K562 (cell line): ENCODE data around the gene RECK. TPM values are rescaled to one million over a fixed set of nuclear protein-coding genes. Genes with fewer than 3 reads are reported as not detected.
"Not testable (repeated sequence)": the region's sequence is repeated elsewhere in the genome, so short reads cannot be mapped to it uniquely, and the experiment has no call there.

Experiments used
- ATAC-seq: fragments of 200-7000 bp; cut with Tn5 transposase; 3 replicates; pipeline ENCODE4 v1.9.1; 2020; ENCODE audit warnings: moderate library complexity
- BruUV-seq: library from RNA; stranded (reverse); fragments of 400-500 nt; replicated peaks from 2 replicates; lab custom pipeline; 2021; lab: Mats Ljungman, UMichigan
- CTCF ChIA-PET: fragments of 300-600 bp; formaldehyde crosslinking; extraction: SDS; loops from one replicate; lab custom pipeline; 2021; ENCODE audit warnings: low intra/inter-chr PET ratio; lab: Yijun Ruan, JAX
- POLR2A ChIA-PET: fragments of 300-600, 350-650 bp; sonication (Branson Sonifier 250); formaldehyde crosslinking; extraction: SDS; loops from one replicate; lab custom pipeline; 2021; ENCODE audit warnings: antibody characterized with exemption, inconsistent platforms; lab: Yijun Ruan, JAX
- DNase-seq, 4 experiments: peaks; one replicate each; pipeline versions ENCODE4 v3.0.0 to v3.0.0-alpha.2; 2011 to 2018; ENCODE audit warnings: low spot score in 3 of 4, mixed read lengths in 3 of 4; ENCODE audit errors: extremely low read depth in 1 of 4
- FAIRE-seq: peaks from 2 replicates; lab custom pipeline; 2011; peaks lifted over from hg19 to GRCh38; lab: Jason Lieb, UNC
- H2AFZ ChIP-seq: 2 replicates; pipeline ENCODE4 v1.6.0; 2011; ENCODE audit warnings: low read depth, low read length, control low read depth, inconsistent platforms
- H3K27ac ChIP-seq: fragments of 200-600 bp; 3 replicates; pipeline ENCODE4 v1.8.0; 2011; ENCODE audit warnings: low read depth, mild to moderate bottlenecking, control low read depth, inconsistent platforms, low read length, moderate library complexity, mixed read lengths; ENCODE audit errors: extremely low read depth
- H3K27me3 ChIP-seq, 2 experiments: fragments of 300-600 bp in 1 of 2; 2 replicates in 1 of 2; 3 replicates in 1 of 2; pipeline versions ENCODE4 v1.6.0 to v1.8.0; 2011; ENCODE audit warnings: inconsistent platforms in 2 of 2, low read length in 2 of 2, mild to moderate bottlenecking in 1 of 2, mixed read lengths in 1 of 2, moderate library complexity in 1 of 2; ENCODE audit not compliant: control insufficient read depth in 2 of 2, insufficient read depth in 2 of 2
- H3K36me3 ChIP-seq: fragments of 300-600 bp; 3 replicates; pipeline ENCODE4 v1.8.0; 2011; ENCODE audit warnings: mild to moderate bottlenecking, low read length, inconsistent platforms; ENCODE audit not compliant: control insufficient read depth, insufficient read depth
- H3K4me1 ChIP-seq, 2 experiments: fragments of 200-600 bp in 1 of 2; replicated peaks in 1 of 2; 2 replicates in 1 of 2; 3 replicates in 1 of 2; pipeline versions ENCODE4 v1.5.1 to v1.8.0; 2011; ENCODE audit warnings: inconsistent platforms in 2 of 2, low read length in 2 of 2, mild to moderate bottlenecking in 1 of 2, mixed read lengths in 1 of 2, moderate library complexity in 1 of 2; ENCODE audit not compliant: control insufficient read depth in 2 of 2, insufficient read depth in 2 of 2
- H3K4me2 ChIP-seq: 2 replicates; pipeline ENCODE4 v1.6.1; 2011; ENCODE audit warnings: low read length, control low read depth, inconsistent platforms, mixed read lengths; ENCODE audit not compliant: insufficient read depth
- H3K4me3 ChIP-seq: fragments of 200-600 bp; sonication (generic), shearing (Covaris generic); 2 replicates; pipeline ENCODE4 v1.5.1; 2016; ENCODE audit warnings: control low read depth, inconsistent platforms
- H3K79me2 ChIP-seq: fragments of 200-600 bp; 3 replicates; pipeline ENCODE4 v1.8.0; 2011; ENCODE audit warnings: low read length, inconsistent platforms; ENCODE audit not compliant: control insufficient read depth, insufficient read depth
- H3K9ac ChIP-seq, 2 experiments: 2 replicates each; pipeline versions ENCODE4 v1.6.0 to v1.6.1; 2011; ENCODE audit warnings: low read depth in 2 of 2, low read length in 2 of 2, control low read depth in 1 of 2, inconsistent platforms in 1 of 2, mild to moderate bottlenecking in 1 of 2, mixed read lengths in 1 of 2; ENCODE audit not compliant: insufficient read depth in 1 of 2
- H3K9me1 ChIP-seq: one replicate; pipeline ENCODE4 v1.6.0; 2011; ENCODE audit warnings: inconsistent platforms, mild to moderate bottlenecking, low read length, moderate library complexity; ENCODE audit not compliant: control insufficient read depth, insufficient read depth
- H3K9me3 ChIP-seq: replicated peaks from 2 replicates; pipeline ENCODE4 v1.5.1; 2011; ENCODE audit warnings: low read depth, low read length, inconsistent platforms; ENCODE audit not compliant: control insufficient read depth, insufficient read depth
- H4K20me1 ChIP-seq: replicated peaks from 2 replicates; pipeline ENCODE4 v1.6.1; 2011; ENCODE audit warnings: low read length, inconsistent platforms, mixed read lengths; ENCODE audit not compliant: control insufficient read depth, insufficient read depth
- CHCHD3 ChIP-seq: fragments of 250-450 bp; sonication (Bioruptor Pico); IDR thresholded peaks from 2 replicates; pipeline ENCODE4 v2.1.2; 2022; ENCODE audit warnings: mild to moderate bottlenecking
- DEAF1 ChIP-seq: fragments of 450-650 bp; formaldehyde crosslinking; IDR thresholded peaks from 2 replicates; pipeline ENCODE4 v1.4.0; 2020; ENCODE audit warnings: mild to moderate bottlenecking, moderate library complexity
- EZH2 ChIP-seq: IDR thresholded peaks from 2 replicates; pipeline ENCODE4 v1.6.1; 2012; ENCODE audit warnings: low read depth, mild to moderate bottlenecking, inconsistent platforms, low read length, borderline replicate concordance
- FOXM1 ChIP-seq, 2 experiments: fragments of 450-650 bp in 1 of 2; sonication (generic) in 1 of 2; formaldehyde crosslinking in 1 of 2; IDR thresholded peaks; 2 replicates each; pipeline versions ENCODE4 v1.6.1 to v1.9.0; 2017 to 2022; ENCODE audit warnings: low read depth in 2 of 2, mild to moderate bottlenecking in 2 of 2, missing genetic modification reagents in 1 of 2, moderate library complexity in 1 of 2
- MAFG ChIP-seq: fragments of 450-650 bp; conservative IDR thresholded peaks from 2 replicates; pipeline ENCODE4 v1.6.1; 2016; ENCODE audit warnings: missing genetic modification characterization, missing compliant biosample characterization
- NEUROD1 ChIP-seq: fragments of 150-350 bp; IDR thresholded peaks from 2 replicates; pipeline ENCODE4 v1.6.1; 2014; ENCODE audit warnings: borderline replicate concordance, low read length, low read depth; ENCODE audit not compliant: partially characterized antibody
- RBM15 ChIP-seq: fragments of 200-400 bp; formaldehyde crosslinking; IDR thresholded peaks from 2 replicates; pipeline ENCODE4 v1.6.1; 2018; ENCODE audit warnings: mild to moderate bottlenecking, low read length, moderate library complexity; ENCODE audit not compliant: insufficient read depth
- RBM17 ChIP-seq: fragments of 200-400 bp; formaldehyde crosslinking; IDR thresholded peaks from 2 replicates; pipeline ENCODE4 v1.6.1; 2017; ENCODE audit warnings: low read depth, mild to moderate bottlenecking, low read length, borderline replicate concordance
- ZNF444 ChIP-seq: fragments of 250-450 bp; sonication (Bioruptor Pico); IDR thresholded peaks from 2 replicates; pipeline ENCODE4 v1.4.0; 2020; ENCODE audit warnings: mild to moderate bottlenecking, moderate library complexity
- ZNF584 ChIP-seq: fragments of 200-800 bp; sonication (Bioruptor generic); IDR thresholded peaks from 2 replicates; pipeline ENCODE4 v1.6.1; 2016; ENCODE audit warnings: low read depth, mild to moderate bottlenecking, missing genetic modification characterization, missing compliant biosample characterization
- WGBS: fragments of 100-300 bp; shearing (Covaris generic); methylation state at CpG from one replicate; pipeline ENCODE4 v1.1.6; 2016; ENCODE audit warnings: low coverage, mixed read lengths; ENCODE audit not compliant: insufficient coverage; ENCODE audit errors: missing lambda C conversion rate; 5-methylcytosine and 5-hydroxymethylcytosine counted together
- in situ Hi-C: fragments of 300-500 bp; cut with MboI; formaldehyde crosslinking; loops from 4 replicates; pipeline ENCODE4 v1.15.0; 2018; ENCODE audit warnings: inconsistent platforms, mixed read lengths
- intact Hi-C: fragments of 100-400 bp; cut with micrococcal nuclease; formaldehyde crosslinking; loops from 2 replicates; pipeline ENCODE4 v1.14.2; 2022
- polyA plus RNA-seq, 8 experiments: library from polyadenylated mRNA; depleted of rRNA in 4 of 8; stranded (reverse) in 5 of 8; unstranded in 3 of 8; fragments of >200 nt; fragmentation: Nextera tagmentation in 2 of 8; fragmentation: Illumina TruSeq in 1 of 8; extraction: Ambion mirVana in 2 of 8; extraction: Trizol in 1 of 8; gene quantifications; 2 replicates each; pipeline versions ENCODE4 v1.2.1 to v1.2.3, GENCODE V29; 2011 to 2014; ENCODE audit warnings: inconsistent platforms in 1 of 8, missing spikeins in 1 of 8
- total RNA-seq, 7 experiments: library from RNA; depleted of rRNA in 6 of 7; stranded (reverse); fragments of >200 nt in 6 of 7; fragmentation: Illumina TruSeq in 2 of 7; extraction: Trizol in 2 of 7; gene quantifications; 2 replicates each; pipeline versions ENCODE4 v1.2.1 to v1.2.3, GENCODE V29; 2011 to 2021; ENCODE audit warnings: low replicate concordance in 1 of 7

Gene RECK
- total and polyA plus RNA-seq, 9 of the 15 experiments (the other 6 are each of a cell fraction or from before 2014, with no cell fraction given), result 0.04 to 0.36 (median 0.16) TPM

- Histone ChIP-seq H3K27ac (no peak overlapping the region), H3K4me1 (peaks cover 3 to 6% of the 10 kb centered on the region in 2 experiments; a peak in 4 of 5 replicates), H3K79me2 (no peaks in the 10 kb centered on the region), H3K4me2 (no peak overlapping the region), H3K27me3 (no peaks in the 10 kb centered on the region), H2AFZ (no peak overlapping the region), H3K36me3 (no peaks in the 10 kb centered on the region), H4K20me1 (no peaks in the 10 kb centered on the region), H3K9me1 (no peaks in the 10 kb centered on the region), H3K9me3 (0 out of 2 replicates have a peak, but pooled peaks cover 1% of the 10 kb centered on the region), H3K4me3 (no peak overlapping the region), H3K9ac (no peak overlapping the region)
- WGBS, result 81% methylated on average over 7 of the region's 7 CpGs
- no peak for DNase-seq
- FAIRE-seq, result no peak
- in situ Hi-C loops (no loop called here), intact Hi-C loops (no loop called here)
- ChIA-PET CTCF (no interaction called here), POLR2A (interaction anchor here (0.6 kb wide), 1 partner anchor 686 kb away, joined by 3 read pairs; no protein-coding TSS in a partner anchor)
- no TSS peak for BruUV-seq
- no peak for ATAC-seq
- TF ChIP-seq CHCHD3 (CRISPR knock-in tag), result no peak
- no peak for TF ChIP-seq DEAF1 (CRISPR knock-in tag)
- TF ChIP-seq NEUROD1, result no peak
- TF ChIP-seq RBM15, result no peak
- TF ChIP-seq RBM17, result no peak
- TF ChIP-seq FOXM1 (IDR thresholded peaks at IDR 0.05; ENCODE audit: low read depth), result no peak
- no peak for TF ChIP-seq FOXM1 (CRISPR knock-in tag; IDR thresholded peaks at IDR 0.05; ENCODE audit: low read depth)
- TF ChIP-seq ZNF584 (CRISPR knock-in tag), result no peak
- TF ChIP-seq MAFG, result no peak
- TF ChIP-seq EZH2, result no peak
- no peak for TF ChIP-seq ZNF444 (CRISPR knock-in tag)
Measured at GRCh38 chr9:36158917-36159316, 122.2 kb downstream of the RECK start.

DNA sequence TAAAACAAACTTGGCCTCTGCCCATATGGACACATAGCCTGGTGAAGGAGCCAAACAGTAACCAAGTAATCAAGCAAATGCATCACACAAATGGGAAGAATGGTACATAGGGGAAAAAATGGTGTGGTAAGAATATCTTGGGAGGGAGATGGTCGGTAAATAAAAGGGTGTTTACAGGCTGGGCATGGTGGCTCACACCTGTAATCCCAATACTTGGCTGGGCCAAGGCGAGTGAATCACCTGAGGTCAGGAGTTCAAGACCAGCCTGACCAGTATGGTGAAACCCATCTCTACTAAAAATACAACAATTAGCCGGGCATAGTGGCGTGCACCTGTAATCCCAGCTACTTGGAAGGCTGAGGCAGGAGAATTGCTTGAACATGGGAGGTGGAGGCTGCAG is 122.8 kb downstream of the RECK start:
- 35% methylated on average over 4 of the region's 4 CpGs for WGBS
- H4K20me1 ChIP-seq, in situ Hi-C loops, H3K4me2 ChIP-seq, H3K9ac ChIP-seq, ATAC-seq, H3K27ac ChIP-seq, H3K36me3 ChIP-seq, H3K79me2 ChIP-seq, intact Hi-C loops, H2AFZ ChIP-seq, FAIRE-seq, BruUV-seq, DNase-seq, H3K9me1 ChIP-seq, H3K4me3 ChIP-seq, H3K4me1 ChIP-seq, H3K9me3 ChIP-seq, H3K27me3 ChIP-seq: not testable (repeated sequence)
- ChIA-PET CTCF (interaction anchor here (0.6 kb wide), 1 partner anchor 83 kb away, joined by 3 read pairs; no protein-coding TSS in a partner anchor), POLR2A (interaction anchor here (0.6 kb wide), 1 partner anchor 685 kb away, joined by 3 read pairs; no protein-coding TSS in a partner anchor)
